NCI-H82 (cell line): Measurements from ENCODE around the gene EVC2.

Experiments used
- DNase-seq: peaks from one replicate; lab custom pipeline; 2025; lab: John Stamatoyannopoulos, UW

The EVC2 gene

GRCh38 chr4:5683566-5683965, 24.8 kb downstream of the EVC2 start:
- no peak for DNase-seq

- no peak for DNase-seq
Measured at GRCh38 chr4:5678977-5679376, 29.4 kb downstream of the EVC2 start.

- DNase-seq, result no peak
Measured at GRCh38 chr4:5676763-5677162, 31.6 kb downstream of the EVC2 start.

- no peak for DNase-seq
Measured at GRCh38 chr4:5666741-5667140, 41.6 kb downstream of the EVC2 start.

GRCh38 chr4:5664778-5665177, 43.6 kb downstream of the EVC2 start:
- DNase-seq, result no peak

GRCh38 chr4:5662555-5662954, 45.8 kb downstream of the EVC2 start:
- DNase-seq, result no peak

- DNase-seq, result no peak
Measured at GRCh38 chr4:5661237-5661636, 47.1 kb downstream of the EVC2 start.

- DNase-seq, result no peak
Measured at GRCh38 chr4:5660185-5660584, 48.2 kb downstream of the EVC2 start.

- no peak for DNase-seq
Measured at GRCh38 chr4:5658974-5659373, 49.4 kb downstream of the EVC2 start.

GRCh38 chr4:5656415-5656814, 51.9 kb downstream of the EVC2 start:
- peak; percentile 59 for DNase-seq

GRCh38 chr4:5654791-5655190, 53.6 kb downstream of the EVC2 start:
- DNase-seq, result no peak

- DNase-seq, result no peak
Measured at GRCh38 chr4:5651089-5651488, 57.3 kb downstream of the EVC2 start.

- no peak for DNase-seq
Measured at GRCh38 chr4:5650040-5650439, 58.3 kb downstream of the EVC2 start.

- no peak for DNase-seq
Measured at GRCh38 chr4:5647351-5647750, 61.0 kb downstream of the EVC2 start.

GRCh38 chr4:5640096-5640495, 68.3 kb downstream of the EVC2 start:
- no peak for DNase-seq

- DNase-seq, result no peak
Measured at GRCh38 chr4:5639556-5639955, 68.8 kb downstream of the EVC2 start.

GRCh38 chr4:5638976-5639375, 69.4 kb downstream of the EVC2 start:
- no peak for DNase-seq

GRCh38 chr4:5638316-5638715, 70.0 kb downstream of the EVC2 start:
- DNase-seq, result no peak

GRCh38 chr4:5636766-5637670, 71.3 kb downstream of the EVC2 start:
- DNase-seq, result no peak

- no peak for DNase-seq
Measured at GRCh38 chr4:5635826-5636195, 72.5 kb downstream of the EVC2 start.

- DNase-seq, result no peak
Measured at GRCh38 chr4:5632571-5632970, 75.8 kb downstream of the EVC2 start.

GRCh38 chr4:5632066-5632440, 76.3 kb downstream of the EVC2 start:
- no peak for DNase-seq

GRCh38 chr4:5631352-5632065, 76.8 kb downstream of the EVC2 start:
- DNase-seq, result no peak

- DNase-seq, result no peak
Measured at GRCh38 chr4:5630762-5631161, 77.6 kb downstream of the EVC2 start.
